Testis (tissue), 3 donors: ENCODE results near the gene ASAP2. TPM values are rescaled to one million over a fixed set of nuclear protein-coding genes. Genes with fewer than 3 reads are reported as not detected.

Source experiments
- DNase-seq: peaks from one replicate; pipeline ENCODE4 v3.0.0-alpha.2; 2019
- H3K27ac ChIP-seq, 2 donors: fragments of 200-600 bp; sonication (generic); one replicate each; pipeline ENCODE4 v1.5.1; 2019
- H3K27me3 ChIP-seq: fragments of 200-600 bp; sonication (generic); one replicate; pipeline ENCODE4 v1.5.1; 2019
- H3K36me3 ChIP-seq: fragments of 200-600 bp; sonication (generic); one replicate; pipeline ENCODE4 v1.5.1; 2017; ENCODE audit warnings: low read depth; ENCODE audit errors: missing control alignments
- H3K4me1 ChIP-seq: fragments of 200-600 bp; sonication (generic); one replicate; pipeline ENCODE4 v1.5.1; 2019
- H3K4me3 ChIP-seq, 2 donors: fragments of 200-600 bp; sonication (generic); one replicate each; pipeline ENCODE4 v1.5.1; 2017 to 2019
- H3K9me3 ChIP-seq: fragments of 200-600 bp; sonication (generic); one replicate; pipeline ENCODE4 v1.5.1; 2017
- CTCF ChIP-seq, 3 experiments: fragments of 450-650 bp in 2 of 3; fragments of 200-600 bp in 1 of 3; sonication (generic) in 1 of 3; IDR thresholded peaks; one replicate each; pipeline ENCODE4 v1.5.1; 2016 to 2019; ENCODE audit warnings: antibody characterized with exemption in 3 of 3, mild to moderate bottlenecking in 2 of 3, moderate library complexity in 1 of 3
- POLR2A ChIP-seq: fragments of 450-650 bp; IDR thresholded peaks from one replicate; pipeline ENCODE4 v1.6.1; 2017; ENCODE audit warnings: antibody characterized with exemption, mild to moderate bottlenecking, moderate library complexity
- WGBS, 2 donors: methylation state at CpG; one replicate each; pipeline ENCODE4 v1.1.5; 2018; 5-methylcytosine and 5-hydroxymethylcytosine counted together
- intact Hi-C: fragments of 100-400 bp; cut with DNase I; formaldehyde crosslinking; loops from one replicate; pipeline ENCODE4 v1.15.1; 2023; ENCODE audit warnings: low total_unique reads
- polyA plus RNA-seq: library from polyadenylated mRNA; stranded (reverse); fragments of 350-450 nt; fragmentation: Illumina TruSeq; extraction: RNeasy Lipid Tissue Mini Kit (QIAGEN cat#74804); gene quantifications from one replicate; pipeline ENCODE4 v1.2.3, GENCODE V29; 2014; ENCODE audit warnings: low read depth, low replicate concordance; ENCODE audit not compliant: insufficient read depth
- total RNA-seq, 2 donors: library from RNA; depleted of rRNA; stranded (reverse); fragments of >200 nt; gene quantifications; one replicate each; pipeline ENCODE4 v1.2.3, GENCODE V29; 2016

Gene ASAP2
- total and polyA plus RNA-seq, 3 donors from 2014 or later = 42.4 to 87.2 (median 79.0) TPM

DNA sequence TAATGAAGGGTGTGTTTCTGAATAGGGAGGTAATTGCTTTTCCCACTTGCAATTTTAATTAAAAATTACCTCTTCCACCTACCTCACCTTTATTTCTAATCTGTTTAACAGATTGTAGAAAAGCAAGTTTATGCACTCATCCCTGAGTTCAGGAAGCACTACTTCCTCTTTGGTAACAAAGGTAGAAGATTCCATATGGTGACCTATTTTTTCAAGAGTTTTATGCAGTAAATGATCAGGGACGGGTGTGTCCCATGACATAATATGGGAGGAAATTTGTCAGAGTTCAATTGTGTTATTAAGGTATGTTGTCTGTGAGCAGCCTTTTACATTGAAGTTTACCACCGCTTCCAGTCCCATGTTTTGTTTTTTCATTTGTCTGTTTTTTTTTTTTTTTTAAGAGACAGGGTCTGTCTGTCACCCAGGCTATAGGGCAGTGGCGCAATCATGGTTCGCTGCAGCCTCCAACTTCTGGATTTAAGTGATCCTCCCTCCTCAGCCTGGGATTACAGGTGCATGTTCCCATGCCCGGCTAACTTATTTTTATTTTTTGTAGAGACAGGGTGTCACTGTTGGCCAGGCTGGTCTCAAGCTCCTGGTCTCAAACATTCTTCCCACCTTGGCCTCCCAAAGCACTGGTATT is 68.2 kb downstream of the ASAP2 start:
- WGBS, 2 donors = 83 to 93% methylated on average over 5 of the region's 5 CpGs

DNA sequence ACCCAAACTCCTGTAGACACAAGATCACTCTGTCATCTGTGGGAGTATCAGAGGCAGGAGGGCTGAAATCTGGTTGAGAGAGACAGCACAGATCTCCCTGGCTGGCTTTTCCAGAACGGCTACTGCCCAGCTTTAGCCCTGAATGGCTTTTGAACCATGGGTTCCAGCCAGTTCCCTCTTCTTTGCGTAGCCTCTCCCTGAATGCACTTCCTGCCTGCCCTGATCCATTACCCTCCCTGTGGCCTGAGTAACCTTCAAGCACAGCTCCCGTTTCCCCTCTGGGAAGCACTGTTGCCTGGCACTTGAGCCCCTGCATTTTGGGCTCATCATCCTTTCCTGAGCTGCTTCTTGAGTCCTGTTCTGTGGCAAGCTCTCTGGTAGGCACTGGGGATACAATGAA is 68.8 kb downstream of the ASAP2 start:
- WGBS, 2 donors = 67 to 70% methylated on average over 3 of the region's 3 CpGs
- Histone ChIP-seq H3K27me3 (no peaks in the 10 kb centered on the region), H3K4me1 (no peaks in the 10 kb centered on the region), H3K9me3 (no peaks in the 10 kb centered on the region), H3K27ac (no peak overlapping the region), H3K36me3 (no peaks in the 10 kb centered on the region), H3K4me3 (no peak overlapping the region)
- no peak for DNase-seq
- no peak for TF ChIP-seq CTCF (IDR thresholded peaks at IDR 0.05)
- TF ChIP-seq POLR2A = no peak
- intact Hi-C loops = no loop called here

More for the DNA sequence above, 68.2 kb downstream of the ASAP2 start:
- DNase-seq = no peak
- Histone ChIP-seq H3K27me3 (no peaks in the 10 kb centered on the region), H3K4me3 (no peak overlapping the region), H3K9me3 (no peaks in the 10 kb centered on the region), H3K4me1 (no peaks in the 10 kb centered on the region), H3K27ac (no peak overlapping the region), H3K36me3 (no peaks in the 10 kb centered on the region)
- intact Hi-C loops = no loop called here
- TF ChIP-seq POLR2A (no peak), CTCF (IDR thresholded peaks at IDR 0.05) (no peak)

DNA sequence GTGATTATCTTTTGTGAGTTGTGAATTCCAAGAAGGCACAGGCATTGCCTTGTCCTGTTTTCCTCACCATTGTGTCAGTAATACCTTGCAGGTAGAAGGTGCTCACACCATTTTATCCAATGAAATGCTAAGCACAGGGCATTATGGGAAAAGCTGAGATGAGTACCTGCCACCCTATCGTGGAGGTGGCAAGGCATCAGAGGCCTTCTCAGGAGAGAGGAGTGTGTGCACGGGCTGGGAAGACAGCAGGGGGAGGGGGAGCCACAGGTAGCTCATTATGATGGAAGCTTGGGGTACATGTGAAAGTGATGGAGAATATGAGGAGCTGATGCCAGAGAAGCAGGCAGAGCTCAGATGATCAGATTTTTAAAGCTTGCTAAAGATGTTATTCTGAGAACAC is 69.5 kb downstream of the ASAP2 start:
- no peaks in the 10 kb centered on the region for H3K36me3 ChIP-seq
- no peaks in the 10 kb centered on the region for H3K4me1 ChIP-seq
- 95 to 98% methylated on average over 2 of the region's 2 CpGs for WGBS, 2 donors
- no peaks in the 10 kb centered on the region for H3K27me3 ChIP-seq
- H3K9me3 ChIP-seq = no peaks in the 10 kb centered on the region
- intact Hi-C loops = no loop called here
- no peak overlapping the region for H3K27ac ChIP-seq
- no peak for DNase-seq
- no peak overlapping the region for H3K4me3 ChIP-seq
- no peak for TF ChIP-seq POLR2A
- TF ChIP-seq CTCF (IDR thresholded peaks at IDR 0.05) = no peak

DNA sequence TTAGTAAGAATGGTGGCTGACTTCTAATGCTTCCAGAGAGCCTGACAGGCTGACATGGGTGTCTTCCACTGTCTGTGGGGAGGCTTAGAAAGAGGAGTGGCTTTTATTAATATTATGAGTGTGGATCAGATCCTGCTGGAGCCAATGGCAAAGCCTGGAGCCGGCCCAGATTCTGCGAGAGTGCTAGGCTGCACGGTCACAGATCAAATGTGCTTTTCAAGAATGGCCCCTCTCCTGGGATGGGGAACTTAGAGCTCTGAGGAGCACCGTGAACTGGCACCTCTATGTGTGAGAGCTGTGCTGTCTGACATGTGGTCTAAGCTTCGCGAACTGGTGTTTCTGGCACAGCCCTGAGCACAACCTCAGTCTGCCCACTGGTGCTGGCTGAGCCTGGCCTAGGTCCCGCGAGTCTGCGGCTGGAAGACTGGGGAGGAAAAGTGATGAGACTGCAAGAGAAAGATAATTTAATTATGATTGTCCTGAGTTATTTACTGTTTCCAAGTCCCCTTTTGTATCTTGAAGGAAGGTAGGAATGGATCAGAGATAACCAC is 70.4 kb downstream of the ASAP2 start:
- intact Hi-C loops = no loop called here
- no peaks in the 10 kb centered on the region for H3K9me3 ChIP-seq
- no peak overlapping the region for H3K27ac ChIP-seq
- H3K27me3 ChIP-seq = no peaks in the 10 kb centered on the region
- no peaks in the 10 kb centered on the region for H3K36me3 ChIP-seq
- no peaks in the 10 kb centered on the region for H3K4me1 ChIP-seq
- no peak overlapping the region for H3K4me3 ChIP-seq
- TF ChIP-seq CTCF (IDR thresholded peaks at IDR 0.05) = no peak
- TF ChIP-seq POLR2A = no peak
- no peak for DNase-seq
- WGBS, 2 donors = 76 to 98% methylated on average over 9 of the region's 9 CpGs

GRCh38 chr2:9278439-9278838 is 71.8 kb downstream of the ASAP2 start:
- WGBS, 2 donors = 95 to 96% methylated on average over 7 of the region's 7 CpGs
- DNase-seq = no peak
- H3K27me3 ChIP-seq = no peaks in the 10 kb centered on the region
- H3K4me3 ChIP-seq = no peak overlapping the region
- H3K27ac ChIP-seq = no peak overlapping the region
- H3K4me1 ChIP-seq = no peaks in the 10 kb centered on the region
- no peak for TF ChIP-seq POLR2A
- TF ChIP-seq CTCF (IDR thresholded peaks at IDR 0.05) = no peak
- intact Hi-C loops = no loop called here
- H3K9me3 ChIP-seq = no peaks in the 10 kb centered on the region
- H3K36me3 ChIP-seq = no peaks in the 10 kb centered on the region
